Epithelial cell of proximal tubule (primary cell): ENCODE measurements around the gene PWWP2B. TPM values are rescaled to one million over a fixed set of nuclear protein-coding genes. Genes with fewer than 3 reads are reported as not detected.

Source experiments
- DNase-seq: peaks from one replicate; pipeline ENCODE4 v3.0.0-alpha.2; 2011; ENCODE audit warnings: low read depth
- H3K4me3 ChIP-seq: 2 replicates; pipeline ENCODE4 v1.5.1; 2011; ENCODE audit warnings: low read depth, mild to moderate bottlenecking, low read length
- total RNA-seq: library from RNA; depleted of rRNA; stranded (reverse); fragments of >200 nt; gene quantifications from 2 replicates; pipeline ENCODE4 v1.2.3, GENCODE V29; 2015
- TF ChIP-seq, protein P1 (sequence below): conservative IDR thresholded peaks from 2 replicates; pipeline ENCODE4 v1.5.1; 2012; ENCODE audit warnings: low read depth, mild to moderate bottlenecking, low read length

Gene PWWP2B
- total RNA-seq, 1 donor from 2014 or later: 11.0 TPM

GRCh38 chr10:132437541-132437950 is 40.5 kb downstream of the PWWP2B start:
- no peak for DNase-seq
- H3K4me3 ChIP-seq: no peak overlapping the region
- TF ChIP-seq, protein P1, sequence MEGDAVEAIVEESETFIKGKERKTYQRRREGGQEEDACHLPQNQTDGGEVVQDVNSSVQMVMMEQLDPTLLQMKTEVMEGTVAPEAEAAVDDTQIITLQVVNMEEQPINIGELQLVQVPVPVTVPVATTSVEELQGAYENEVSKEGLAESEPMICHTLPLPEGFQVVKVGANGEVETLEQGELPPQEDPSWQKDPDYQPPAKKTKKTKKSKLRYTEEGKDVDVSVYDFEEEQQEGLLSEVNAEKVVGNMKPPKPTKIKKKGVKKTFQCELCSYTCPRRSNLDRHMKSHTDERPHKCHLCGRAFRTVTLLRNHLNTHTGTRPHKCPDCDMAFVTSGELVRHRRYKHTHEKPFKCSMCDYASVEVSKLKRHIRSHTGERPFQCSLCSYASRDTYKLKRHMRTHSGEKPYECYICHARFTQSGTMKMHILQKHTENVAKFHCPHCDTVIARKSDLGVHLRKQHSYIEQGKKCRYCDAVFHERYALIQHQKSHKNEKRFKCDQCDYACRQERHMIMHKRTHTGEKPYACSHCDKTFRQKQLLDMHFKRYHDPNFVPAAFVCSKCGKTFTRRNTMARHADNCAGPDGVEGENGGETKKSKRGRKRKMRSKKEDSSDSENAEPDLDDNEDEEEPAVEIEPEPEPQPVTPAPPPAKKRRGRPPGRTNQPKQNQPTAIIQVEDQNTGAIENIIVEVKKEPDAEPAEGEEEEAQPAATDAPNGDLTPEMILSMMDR: no peak

- TF ChIP-seq, protein P1: no peak
- DNase-seq: no peak
- H3K4me3 ChIP-seq: no peak overlapping the region
These were observed 41.4 kb downstream of the PWWP2B start for GRCh38 chr10:132438091-132439024.

DNA sequence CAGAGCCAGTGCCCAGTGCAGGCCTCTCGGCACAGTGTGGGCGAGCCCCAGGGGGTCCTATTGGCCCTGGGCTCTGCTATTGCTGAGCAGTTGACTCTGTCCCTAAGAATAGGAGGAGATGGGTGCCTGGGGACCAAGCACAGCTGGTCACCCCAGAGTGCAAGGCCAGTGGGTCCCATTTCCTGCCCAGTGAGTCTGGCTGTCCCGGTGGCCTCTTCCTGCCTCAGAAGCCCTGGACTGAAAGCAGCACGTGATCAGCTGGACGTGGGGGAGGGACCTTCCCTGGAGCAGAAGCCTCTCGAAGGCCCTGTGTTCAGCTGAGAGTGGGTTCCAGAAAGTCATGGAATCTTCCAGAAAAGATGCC is 42.0 kb downstream of the PWWP2B start:
- no peak for DNase-seq
- TF ChIP-seq, protein P1: no peak
- no peak overlapping the region for H3K4me3 ChIP-seq

DNA sequence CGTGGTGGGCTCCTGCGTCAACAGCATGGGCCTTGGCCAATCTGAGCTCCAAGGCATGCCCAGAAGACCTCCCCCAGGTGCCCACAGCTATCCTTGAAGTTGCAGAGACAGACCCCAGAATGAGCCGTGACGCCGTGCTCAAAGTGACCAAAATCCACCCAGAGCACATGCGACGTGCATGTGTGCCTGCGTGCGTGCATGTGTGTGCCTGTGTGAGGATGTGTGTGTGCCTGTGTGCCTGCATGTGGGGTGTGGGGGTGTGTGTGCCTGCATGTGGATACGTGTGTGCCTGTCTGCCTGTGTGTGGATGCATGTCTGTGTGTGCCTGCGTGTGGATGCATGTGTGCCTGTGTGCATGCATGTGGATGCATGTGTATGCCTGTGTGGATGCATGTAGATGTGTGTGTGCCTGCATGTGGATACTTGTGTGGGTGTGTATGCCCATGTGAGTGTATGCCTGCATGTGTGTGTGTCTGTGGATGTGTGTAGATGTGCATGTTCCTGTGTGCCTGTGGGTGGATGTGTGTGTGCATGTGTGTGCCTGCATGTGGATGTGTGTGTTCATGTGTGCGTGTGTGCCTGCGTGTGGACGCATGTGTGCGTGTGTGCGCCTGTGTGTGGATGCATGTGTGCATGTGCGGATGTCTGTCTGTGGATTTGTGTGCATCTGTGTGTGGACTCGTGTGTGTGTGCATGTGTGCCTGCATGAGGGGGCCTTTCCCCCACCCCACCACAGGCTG is 42.6 kb downstream of the PWWP2B start:
- H3K4me3 ChIP-seq: no peak overlapping the region
- no peak for DNase-seq
- TF ChIP-seq, protein P1: no peak

GRCh38 chr10:132440791-132441565 is 44.0 kb downstream of the PWWP2B start:
- TF ChIP-seq, protein P1: no peak
- no peak for DNase-seq

GRCh38 chr10:132441818-132442524 is 45.0 kb downstream of the PWWP2B start:
- no peak for DNase-seq
- TF ChIP-seq, protein P1: no peak
- no peak overlapping the region for H3K4me3 ChIP-seq

More at GRCh38 chr10:132440791-132441565, 44.0 kb downstream of the PWWP2B start:
- no peak overlapping the region for H3K4me3 ChIP-seq
